PC-9 (cell line): ENCODE results near the gene TINAG.

Experiments used
- EZH2 ChIP-seq: fragments of 200-600 bp; sonication (generic); IDR thresholded peaks from 2 replicates; pipeline ENCODE4 v1.8.0; 2017; ENCODE audit warnings: antibody characterized with exemption, low read depth
- TF ChIP-seq, protein P1 (sequence below): fragments of 200-600 bp; sonication (generic); conservative IDR thresholded peaks from 2 replicates; pipeline ENCODE4 v1.6.1; 2017; ENCODE audit warnings: mixed run types, antibody characterized with exemption, mild to moderate bottlenecking, moderate library complexity

DNA sequence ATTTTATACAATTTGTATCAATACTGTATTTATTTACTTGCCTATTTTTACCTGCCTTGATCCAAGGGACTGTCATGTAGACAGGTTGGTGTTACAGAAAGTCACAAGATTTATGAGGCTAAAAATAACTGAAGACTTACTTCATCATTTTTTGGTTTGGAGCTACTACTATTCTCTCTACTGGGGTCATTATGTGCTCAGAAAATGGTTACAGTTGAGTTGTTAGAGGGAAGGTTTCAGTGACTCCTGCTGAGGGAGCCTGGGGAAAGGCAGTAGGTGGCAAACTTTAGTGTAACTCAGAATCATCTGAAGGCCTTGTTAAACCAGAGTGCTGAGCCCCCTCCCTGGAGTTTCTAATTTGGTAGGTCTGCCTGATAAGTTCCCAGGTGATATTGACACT is 118.8 kb downstream of the TINAG start:
- TF ChIP-seq, protein P1, sequence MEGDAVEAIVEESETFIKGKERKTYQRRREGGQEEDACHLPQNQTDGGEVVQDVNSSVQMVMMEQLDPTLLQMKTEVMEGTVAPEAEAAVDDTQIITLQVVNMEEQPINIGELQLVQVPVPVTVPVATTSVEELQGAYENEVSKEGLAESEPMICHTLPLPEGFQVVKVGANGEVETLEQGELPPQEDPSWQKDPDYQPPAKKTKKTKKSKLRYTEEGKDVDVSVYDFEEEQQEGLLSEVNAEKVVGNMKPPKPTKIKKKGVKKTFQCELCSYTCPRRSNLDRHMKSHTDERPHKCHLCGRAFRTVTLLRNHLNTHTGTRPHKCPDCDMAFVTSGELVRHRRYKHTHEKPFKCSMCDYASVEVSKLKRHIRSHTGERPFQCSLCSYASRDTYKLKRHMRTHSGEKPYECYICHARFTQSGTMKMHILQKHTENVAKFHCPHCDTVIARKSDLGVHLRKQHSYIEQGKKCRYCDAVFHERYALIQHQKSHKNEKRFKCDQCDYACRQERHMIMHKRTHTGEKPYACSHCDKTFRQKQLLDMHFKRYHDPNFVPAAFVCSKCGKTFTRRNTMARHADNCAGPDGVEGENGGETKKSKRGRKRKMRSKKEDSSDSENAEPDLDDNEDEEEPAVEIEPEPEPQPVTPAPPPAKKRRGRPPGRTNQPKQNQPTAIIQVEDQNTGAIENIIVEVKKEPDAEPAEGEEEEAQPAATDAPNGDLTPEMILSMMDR, result no peak
- TF ChIP-seq EZH2, result no peak
